HG02973 (cell line): ENCODE data around the gene RAB35.

Source experiments
- ATAC-seq: cut with Tn5 transposase; IDR thresholded peaks from one replicate; pipeline ENCODE4 v1.9.1; 2021; ENCODE audit warnings: moderate library complexity; ENCODE audit not compliant: unreplicated experiment

RAB35 gene

GRCh38 chr12:120116441-120116791 is at the start of gene RAB35:
TSS of gene RAB35 (minus strand) at chr12:120116753. CDS start at chr12:120116650, 103 bp downstream.
- no peak for ATAC-seq

- no peak for ATAC-seq
Observed at GRCh38 chr12:120164293-120164692, 47.7 kb upstream of the RAB35 start.

GRCh38 chr12:120162763-120163162 is 46.2 kb upstream of the RAB35 start:
- ATAC-seq, result no peak

GRCh38 chr12:120161852-120162251 is 45.3 kb upstream of the RAB35 start:
- ATAC-seq, result no peak

GRCh38 chr12:120159509-120160237 is 43.1 kb upstream of the RAB35 start:
- ATAC-seq, result no peak

GRCh38 chr12:120158351-120158750 is 41.8 kb upstream of the RAB35 start:
- ATAC-seq, result no peak

- no peak for ATAC-seq
Observed at GRCh38 chr12:120157678-120158077, 41.1 kb upstream of the RAB35 start.

- ATAC-seq, result no peak
Observed at GRCh38 chr12:120156315-120157259, 40.0 kb upstream of the RAB35 start.

- ATAC-seq, result no peak
Observed at GRCh38 chr12:120155072-120155471, 38.5 kb upstream of the RAB35 start.

- no peak for ATAC-seq
Observed at GRCh38 chr12:120150919-120151525, 34.5 kb upstream of the RAB35 start.

- ATAC-seq, result no peak
Observed at GRCh38 chr12:120148011-120148410, 31.5 kb upstream of the RAB35 start.

- ATAC-seq, result no peak
Observed at GRCh38 chr12:120145164-120145563, 28.6 kb upstream of the RAB35 start.

GRCh38 chr12:120144215-120144614 is 27.7 kb upstream of the RAB35 start:
- ATAC-seq, result no peak

- no peak for ATAC-seq
Observed at GRCh38 chr12:120142231-120142877, 25.8 kb upstream of the RAB35 start.

GRCh38 chr12:120141336-120141735 is 24.8 kb upstream of the RAB35 start:
- no peak for ATAC-seq

GRCh38 chr12:120140603-120141002 is 24.1 kb upstream of the RAB35 start:
- ATAC-seq, result no peak

GRCh38 chr12:120139958-120140357 is 23.4 kb upstream of the RAB35 start:
- no peak for ATAC-seq

GRCh38 chr12:120138366-120138765 is 21.8 kb upstream of the RAB35 start:
- ATAC-seq, result no peak

GRCh38 chr12:120137833-120138232 is 21.3 kb upstream of the RAB35 start:
- ATAC-seq, result no peak

- no peak for ATAC-seq
Observed at GRCh38 chr12:120136093-120136770, 19.7 kb upstream of the RAB35 start.
